Kidney (tissue), 14 donors: Measurements from ENCODE around the gene KLF7. TPM values are rescaled to one million over a fixed set of nuclear protein-coding genes. Genes with fewer than 3 reads are reported as not detected.

Source experiments
- DNase-seq, 5 donors: peaks; one replicate each; pipeline ENCODE4 v3.0.0-alpha.2; 2013 to 2020
- FAIRE-seq: peaks from 2 replicates; lab custom pipeline; 2012; peaks lifted over from hg19 to GRCh38; lab: Jason Lieb, UNC
- H3K27ac ChIP-seq, 2 donors: one replicate each; pipeline ENCODE4 v1.7.0; 2013; ENCODE audit warnings: low read depth in 2 of 2, low read length in 2 of 2, inconsistent platforms in 1 of 2
- H3K27me3 ChIP-seq: one replicate; pipeline ENCODE4 v1.7.1; 2013; ENCODE audit warnings: low read length, inconsistent platforms; ENCODE audit not compliant: control insufficient read depth, insufficient read depth
- H3K36me3 ChIP-seq, 3 donors: one replicate each; pipeline versions ENCODE4 v1.7.0 to v1.7.1; 2013; ENCODE audit warnings: low read length in 3 of 3, control low read depth in 1 of 3, inconsistent platforms in 1 of 3; ENCODE audit not compliant: insufficient read depth in 3 of 3, control insufficient read depth in 2 of 3
- H3K4me1 ChIP-seq, 3 donors: one replicate each; pipeline versions ENCODE4 v1.7.0 to v1.7.1; 2013; ENCODE audit warnings: low read length in 3 of 3, inconsistent platforms in 1 of 3, low read depth in 1 of 3; ENCODE audit not compliant: control insufficient read depth in 2 of 3, insufficient read depth in 2 of 3
- H3K4me3 ChIP-seq, 3 donors: one replicate each; pipeline versions ENCODE4 v1.7.0 to v1.8.1; 2013; ENCODE audit warnings: low read length in 3 of 3, control low read depth in 1 of 3, inconsistent platforms in 1 of 3
- H3K9ac ChIP-seq, 3 donors: one replicate each; pipeline versions ENCODE4 v1.7.0 to v1.7.1; 2013; ENCODE audit warnings: low read length in 3 of 3, control low read depth in 1 of 3, inconsistent platforms in 1 of 3
- H3K9me3 ChIP-seq, 3 donors: one replicate each; pipeline versions ENCODE4 v1.7.0 to v1.7.1; 2013; ENCODE audit warnings: low read length in 3 of 3, control low read depth in 1 of 3, inconsistent platforms in 1 of 3; ENCODE audit not compliant: control insufficient read depth in 2 of 3, insufficient read depth in 1 of 3
- intact Hi-C: fragments of 100-400 bp; cut with DNase I; formaldehyde crosslinking; loops from one replicate; pipeline ENCODE4 v1.11.1; 2022
- polyA plus RNA-seq: library from polyadenylated mRNA; stranded (reverse); fragments of 350-450 nt; fragmentation: Illumina TruSeq; extraction: RNeasy Lipid Tissue Mini Kit (QIAGEN cat#74804); gene quantifications from one replicate; pipeline ENCODE4 v1.2.3, GENCODE V29; 2014; ENCODE audit warnings: low read depth, low replicate concordance; ENCODE audit not compliant: insufficient read depth
- total RNA-seq: library from RNA; stranded (reverse); fragmentation: NEBNext Ultra II Directional; extraction: Animal tissue kit (Norgen Biotek cat#: 25700); gene quantifications from one replicate; pipeline ENCODE4 v1.2.1, GENCODE V29; 2021
- TF ChIP-seq, protein P1 (sequence below): IDR thresholded peaks from 3 replicates; pipeline ENCODE4 v1.5.1; 2012; ENCODE audit warnings: mild to moderate bottlenecking, moderate library complexity, borderline replicate concordance; ENCODE audit not compliant: insufficient read depth; ENCODE audit errors: extremely low read depth
- donor health status: control.
- donor health status: control.
- donor health status: control.
- donor health status: control.
- donor health status: control.
- donor health status: DM: yes; HTN: yes; CAD: no.
- donor health status: Normal renal cell carcinoma (clear cell type).

KLF7 gene
- total and polyA plus RNA-seq, 2 donors from 2014 or later: 2.9 to 61.5 TPM

DNA sequence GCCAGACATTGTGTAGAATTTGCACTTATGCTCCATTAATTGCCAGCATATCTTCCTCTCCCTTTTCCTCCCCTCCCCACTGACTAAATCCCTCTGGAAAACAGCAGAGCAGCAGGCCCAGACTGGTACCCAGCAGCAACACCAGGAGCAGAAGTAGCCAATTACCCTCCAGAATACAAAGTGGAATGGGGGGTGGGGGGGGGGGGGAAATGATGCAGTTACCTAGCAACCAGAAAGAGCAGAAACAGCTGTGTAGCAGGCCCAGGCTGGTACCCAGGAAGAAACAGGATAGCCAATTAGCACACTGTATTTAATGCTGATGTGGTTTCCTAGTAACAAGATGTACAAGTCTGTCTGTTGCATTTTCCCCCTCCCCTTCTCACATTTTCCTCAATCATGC, 52.3 kb downstream of the KLF7 start:
- TF ChIP-seq, protein P1, sequence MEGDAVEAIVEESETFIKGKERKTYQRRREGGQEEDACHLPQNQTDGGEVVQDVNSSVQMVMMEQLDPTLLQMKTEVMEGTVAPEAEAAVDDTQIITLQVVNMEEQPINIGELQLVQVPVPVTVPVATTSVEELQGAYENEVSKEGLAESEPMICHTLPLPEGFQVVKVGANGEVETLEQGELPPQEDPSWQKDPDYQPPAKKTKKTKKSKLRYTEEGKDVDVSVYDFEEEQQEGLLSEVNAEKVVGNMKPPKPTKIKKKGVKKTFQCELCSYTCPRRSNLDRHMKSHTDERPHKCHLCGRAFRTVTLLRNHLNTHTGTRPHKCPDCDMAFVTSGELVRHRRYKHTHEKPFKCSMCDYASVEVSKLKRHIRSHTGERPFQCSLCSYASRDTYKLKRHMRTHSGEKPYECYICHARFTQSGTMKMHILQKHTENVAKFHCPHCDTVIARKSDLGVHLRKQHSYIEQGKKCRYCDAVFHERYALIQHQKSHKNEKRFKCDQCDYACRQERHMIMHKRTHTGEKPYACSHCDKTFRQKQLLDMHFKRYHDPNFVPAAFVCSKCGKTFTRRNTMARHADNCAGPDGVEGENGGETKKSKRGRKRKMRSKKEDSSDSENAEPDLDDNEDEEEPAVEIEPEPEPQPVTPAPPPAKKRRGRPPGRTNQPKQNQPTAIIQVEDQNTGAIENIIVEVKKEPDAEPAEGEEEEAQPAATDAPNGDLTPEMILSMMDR: no peak
- peaks cover 0 to 4% (median 0%) of the 10 kb centered on the region in 3 donors for H3K36me3 ChIP-seq
- no peaks in the 10 kb centered on the region for H3K9me3 ChIP-seq
- no peak overlapping the region for H3K9ac ChIP-seq
- no peaks in the 10 kb centered on the region for H3K4me1 ChIP-seq
- no peaks in the 10 kb centered on the region for H3K27me3 ChIP-seq
- DNase-seq: peak in 1 of 5 donors; percentile 64
- H3K27ac ChIP-seq: no peak overlapping the region
- intact Hi-C loops: no loop called here
- H3K4me3 ChIP-seq: no peak overlapping the region
- FAIRE-seq: no peak

DNA sequence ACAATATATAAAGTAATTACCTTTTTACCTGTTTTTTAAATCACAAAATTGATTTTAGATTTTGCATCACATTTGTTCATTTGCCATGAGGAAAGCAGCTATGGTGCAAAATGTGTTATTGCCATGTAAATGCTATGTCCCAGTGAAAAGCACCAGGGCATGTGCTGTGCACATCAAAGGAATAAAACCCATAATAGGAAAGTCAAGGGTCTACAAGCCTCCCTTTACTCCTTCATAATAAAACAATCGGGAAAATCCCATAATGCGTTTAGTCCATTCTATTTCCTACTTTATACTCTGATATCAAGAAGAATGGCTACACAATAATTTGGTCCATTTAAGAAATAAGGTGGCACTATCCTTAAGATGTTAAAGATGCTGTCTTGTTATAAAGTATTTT, 53.0 kb downstream of the KLF7 start:
- H3K27me3 ChIP-seq: no peaks in the 10 kb centered on the region
- H3K36me3 ChIP-seq: peaks cover 0 to 4% (median 0%) of the 10 kb centered on the region in 3 donors
- FAIRE-seq (no peak), DNase-seq (no peak)
- intact Hi-C loops: no loop called here
- H3K4me3 ChIP-seq: no peak overlapping the region
- TF ChIP-seq, protein P1: no peak
- no peaks in the 10 kb centered on the region for H3K9me3 ChIP-seq
- H3K9ac ChIP-seq: no peak overlapping the region
- no peaks in the 10 kb centered on the region for H3K4me1 ChIP-seq
- no peak overlapping the region for H3K27ac ChIP-seq

DNA sequence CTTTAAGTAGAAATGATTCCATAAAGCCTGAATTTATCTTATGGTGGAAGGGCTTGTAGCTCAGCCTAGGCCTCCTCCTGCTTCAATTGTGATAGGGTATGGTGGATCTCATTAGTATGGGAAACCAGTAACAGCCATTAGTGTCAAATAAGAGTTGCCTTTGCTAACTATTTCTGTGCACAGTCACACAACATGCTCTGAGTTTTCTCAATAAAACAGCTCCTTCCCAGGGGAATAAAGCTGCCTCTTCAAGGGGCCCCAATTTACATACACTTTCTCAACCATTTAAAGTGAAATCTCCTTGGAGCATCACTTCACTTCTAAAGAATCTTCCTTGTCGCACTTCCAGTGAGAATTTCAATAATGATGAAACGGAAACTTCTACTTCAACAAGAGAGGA, 53.4 kb downstream of the KLF7 start:
- Histone ChIP-seq H3K9ac (no peak overlapping the region), H3K27me3 (no peaks in the 10 kb centered on the region), H3K4me3 (no peak overlapping the region), H3K36me3 (peaks cover 0 to 4% (median 0%) of the 10 kb centered on the region in 3 donors), H3K9me3 (no peaks in the 10 kb centered on the region), H3K27ac (no peak overlapping the region), H3K4me1 (no peaks in the 10 kb centered on the region)
- no peak for FAIRE-seq
- TF ChIP-seq, protein P1: no peak
- DNase-seq: no peak
- intact Hi-C loops: no loop called here

DNA sequence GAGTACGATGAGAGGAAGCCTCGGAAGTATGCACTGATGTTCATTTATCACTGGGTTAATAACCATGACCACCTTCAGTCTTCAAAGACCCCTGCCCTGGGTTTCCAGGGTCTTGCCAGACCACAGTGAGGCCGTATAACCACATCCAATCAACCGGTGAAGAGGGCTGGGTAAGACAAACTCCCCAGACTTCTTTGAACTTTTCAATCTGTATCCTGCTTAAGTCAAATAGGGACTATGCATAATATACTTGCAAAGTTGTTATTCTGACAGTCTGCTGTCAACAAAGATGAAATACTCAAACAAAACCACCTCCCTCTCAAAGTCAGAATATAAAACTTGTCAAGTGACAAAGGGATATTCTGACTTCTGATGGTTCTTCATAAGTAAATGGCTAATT, 54.0 kb downstream of the KLF7 start:
- DNase-seq (peak in 1 of 5 donors; percentile 29), FAIRE-seq (no peak)
- no peak overlapping the region for H3K27ac ChIP-seq
- H3K36me3 ChIP-seq: peaks cover 0 to 7% (median 2%) of the 10 kb centered on the region in 3 donors
- intact Hi-C loops: no loop called here
- H3K9me3 ChIP-seq: no peaks in the 10 kb centered on the region
- H3K27me3 ChIP-seq: no peaks in the 10 kb centered on the region
- TF ChIP-seq, protein P1: no peak
- no peaks in the 10 kb centered on the region for H3K4me1 ChIP-seq
- no peak overlapping the region for H3K9ac ChIP-seq
- H3K4me3 ChIP-seq: no peak overlapping the region
